Activated naive CD4-positive, alpha-beta T cell (primary cell): Measurements from ENCODE around the gene ANKRD13D.

ENCODE experiments used
- DNase-seq, 4 experiments: peaks; one replicate each; lab custom pipeline; 2025; lab: John Stamatoyannopoulos, UW

ANKRD13D gene

GRCh38 chr11:67261946-67262681, 27.0 kb upstream of the ANKRD13D start:
- no peak for DNase-seq

GRCh38 chr11:67262731-67263675, 26.1 kb upstream of the ANKRD13D start:
- peak in 3 of 4 experiments; percentile 42 to 60 (median 46) for DNase-seq

- no peak for DNase-seq
Measured at GRCh38 chr11:67264260-67264659, 24.8 kb upstream of the ANKRD13D start.

- DNase-seq, result no peak
Measured at GRCh38 chr11:67264877-67265632, 24.0 kb upstream of the ANKRD13D start.

GRCh38 chr11:67265633-67266448, 23.3 kb upstream of the ANKRD13D start:
- DNase-seq, result peak; percentile 69 to 76 (median 76)

GRCh38 chr11:67266449-67267187, 22.5 kb upstream of the ANKRD13D start, which contains the start of gene GRK2:
Gene GRK2, plus strand, starts transcription at chr11:67266473. Its CDS starts 227 bp downstream, at chr11:67266700.
- peak in 1 of 4 experiments; percentile 43 for DNase-seq

GRCh38 chr11:67267188-67268080, 21.7 kb upstream of the ANKRD13D start:
- DNase-seq, result peak in 1 of 4 experiments; percentile 26

GRCh38 chr11:67268081-67268961, 20.8 kb upstream of the ANKRD13D start:
- peak in 2 of 4 experiments; percentile 22 to 38 for DNase-seq

- no peak for DNase-seq
Measured at GRCh38 chr11:67268962-67269268, 20.2 kb upstream of the ANKRD13D start.

GRCh38 chr11:67269401-67270255, 19.5 kb upstream of the ANKRD13D start:
- no peak for DNase-seq

- no peak for DNase-seq
Measured at GRCh38 chr11:67270256-67271204, 18.6 kb upstream of the ANKRD13D start.

GRCh38 chr11:67271205-67271540, 17.9 kb upstream of the ANKRD13D start:
- DNase-seq, result no peak

GRCh38 chr11:67271541-67272284, 17.4 kb upstream of the ANKRD13D start:
- peak in 2 of 4 experiments; percentile 40 to 53 for DNase-seq

GRCh38 chr11:67272327-67273259, 16.5 kb upstream of the ANKRD13D start:
- no peak for DNase-seq
